Urinary bladder (tissue), 4 donors: Measurements from ENCODE around the gene OTX2. TPM values are rescaled to one million over a fixed set of nuclear protein-coding genes. Genes with fewer than 3 reads are reported as not detected.

ENCODE experiments used
- DNase-seq: peaks from one replicate; pipeline ENCODE4 v3.0.0-alpha.2; 2015; ENCODE audit errors: extremely low spot score
- H3K27ac ChIP-seq: one replicate; pipeline ENCODE4 v1.5.1; 2013; ENCODE audit warnings: low read depth, mild to moderate bottlenecking, moderate library complexity
- H3K36me3 ChIP-seq: one replicate; pipeline ENCODE4 v1.6.1; 2013; ENCODE audit warnings: mild to moderate bottlenecking, moderate library complexity; ENCODE audit not compliant: insufficient read depth
- H3K4me1 ChIP-seq: one replicate; pipeline ENCODE4 v1.6.1; 2013; ENCODE audit warnings: mild to moderate bottlenecking, moderate library complexity; ENCODE audit not compliant: insufficient read depth
- H3K4me3 ChIP-seq: one replicate; pipeline ENCODE4 v1.5.1; 2013; ENCODE audit warnings: low read depth, low read length
- WGBS: extraction: QIAGEN DNeasy Blood & Tissue Kit; methylation state at CpG from one replicate; pipeline ENCODE4 v1.1.7; 2013; 5-methylcytosine and 5-hydroxymethylcytosine counted together
- polyA plus RNA-seq: library from polyadenylated mRNA; stranded (reverse); fragments of 200-250 nt; gene quantifications from one replicate; pipeline ENCODE4 v1.2.3, GENCODE V29; 2013
- small RNA-seq: library from RNA; depleted of rRNA; stranded (forward); fragments of <200 nt; gene quantifications from one replicate; pipeline ENCODE3, GENCODE V24; 2014
- total RNA-seq: library from RNA; depleted of rRNA; stranded (reverse); fragments of >200 nt; gene quantifications from one replicate; pipeline ENCODE4 v1.2.3, GENCODE V29; 2014
- donor health status: healthy with polysubstance abuse.
- donor health status: healthy.

OTX2 gene
- total and polyA plus RNA-seq, 2 donors = not detected

GRCh38 chr14:56751471-56751870, 58.8 kb downstream of the OTX2 start:
- Histone ChIP-seq H3K27ac (no peak overlapping the region), H3K4me3 (no peak overlapping the region), H3K4me1 (no peaks in the 10 kb centered on the region), H3K36me3 (no peaks in the 10 kb centered on the region)
- WGBS = 49% methylated on average over 2 of the region's 2 CpGs
- no peak for DNase-seq

Small RNA genes lying within 50 kb of the gene (small RNA-seq; reads per million reads assigned to genes)
- gene RN7SL461P = not detected
- gene RNU6-1204P = not detected

Other genes with a start within 250 kb of the OTX2 start
- gene TMEM260, start 230.7 kb downstream of the OTX2 start, total RNA-seq = 44.9 TPM
- gene TMEM260, start 230.7 kb downstream of the OTX2 start, polyA plus RNA-seq = 10.9 TPM